Right lung (tissue), 5 donors: ENCODE data around the gene SRSF1. TPM values are rescaled to one million over a fixed set of nuclear protein-coding genes. Genes with fewer than 3 reads are reported as not detected.
A peak's percentile ranks its signal among the peaks of the same experiment; 100 is the strongest.

Experiments used
- DNase-seq, 2 donors: peaks; one replicate each; pipeline ENCODE4 v3.0.0-alpha.2; 2013
- polyA plus RNA-seq, 5 donors: library from polyadenylated mRNA; unstranded; fragments of 120-200 nt; gene quantifications; one replicate each; pipeline versions ENCODE4 v1.2.1 to v1.2.3, GENCODE V29; 2013; ENCODE audit warnings: inconsistent platforms in 1 of 5, low replicate concordance in 1 of 5; ENCODE audit not compliant: insufficient read length in 5 of 5, insufficient read depth in 1 of 5

Gene SRSF1
- polyA plus RNA-seq, 5 donors = 279 to 434 (median 362) TPM

GRCh38 chr17:57995076-57995956 is 11.7 kb downstream of the SRSF1 start:
- peak in 1 of 2 donors; percentile 65 for DNase-seq

GRCh38 chr17:57994436-57994835 is 12.6 kb downstream of the SRSF1 start:
- DNase-seq = no peak

DNA sequence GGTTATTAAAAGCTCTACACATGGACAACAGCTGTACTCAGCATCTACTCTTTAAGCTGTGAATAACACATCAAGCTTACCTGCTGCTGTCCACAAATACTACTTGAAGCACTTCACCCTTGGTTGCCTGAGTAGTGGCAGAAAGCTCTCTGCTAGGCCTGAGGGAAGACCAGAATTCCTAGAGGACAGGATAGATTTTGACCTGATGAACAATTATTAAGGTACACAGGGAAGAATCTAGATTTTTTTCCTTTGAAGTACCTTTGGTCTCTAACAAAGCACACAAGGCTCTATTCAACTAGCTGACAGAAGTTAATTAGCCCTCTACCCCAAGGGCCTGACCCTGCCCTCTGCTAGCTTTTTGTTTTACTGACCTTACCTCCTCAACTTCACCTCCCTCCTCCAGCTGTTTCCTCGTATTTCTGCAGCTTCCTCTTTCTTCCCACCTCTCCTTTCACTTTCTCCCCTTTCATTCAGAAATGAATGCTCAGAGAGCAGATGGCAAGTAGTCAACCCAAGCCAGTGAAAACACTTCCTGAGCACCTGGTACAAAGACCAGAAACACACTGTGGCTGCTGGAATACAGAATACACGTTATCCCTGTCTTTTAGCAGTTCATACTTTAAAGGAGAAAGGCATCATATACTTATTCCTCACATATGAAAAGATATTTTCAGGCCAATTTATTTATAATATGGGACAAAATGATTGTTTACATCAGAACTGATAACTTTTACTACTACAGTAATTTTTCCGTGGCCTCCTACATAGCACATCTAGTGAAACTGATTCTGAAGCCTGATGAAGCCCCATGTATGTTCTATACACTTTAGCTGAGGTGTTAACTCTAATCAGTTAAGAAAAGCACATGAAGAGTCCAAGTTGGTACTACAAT is 13.3 kb downstream of the SRSF1 start:
- DNase-seq = no peak

DNA sequence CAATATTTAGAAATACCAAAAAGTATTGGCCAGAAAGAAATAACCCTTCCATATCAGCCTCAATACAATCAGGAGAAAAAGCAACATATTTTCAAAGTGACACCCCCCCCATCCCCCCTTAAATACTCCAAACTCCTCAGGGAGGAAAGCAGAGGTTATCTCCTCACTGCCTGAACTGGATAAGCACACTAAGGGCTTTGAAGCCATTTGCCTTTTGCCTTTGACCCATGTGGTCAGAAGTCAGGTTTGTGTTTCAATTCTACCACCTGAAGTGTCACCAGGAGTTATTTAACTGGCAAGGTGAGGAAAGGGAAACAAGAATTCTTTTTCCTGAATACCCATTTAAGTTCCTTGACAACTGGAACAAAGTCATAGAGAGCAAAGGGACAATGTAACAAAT is 15.5 kb downstream of the SRSF1 start:
- no peak for DNase-seq

DNA sequence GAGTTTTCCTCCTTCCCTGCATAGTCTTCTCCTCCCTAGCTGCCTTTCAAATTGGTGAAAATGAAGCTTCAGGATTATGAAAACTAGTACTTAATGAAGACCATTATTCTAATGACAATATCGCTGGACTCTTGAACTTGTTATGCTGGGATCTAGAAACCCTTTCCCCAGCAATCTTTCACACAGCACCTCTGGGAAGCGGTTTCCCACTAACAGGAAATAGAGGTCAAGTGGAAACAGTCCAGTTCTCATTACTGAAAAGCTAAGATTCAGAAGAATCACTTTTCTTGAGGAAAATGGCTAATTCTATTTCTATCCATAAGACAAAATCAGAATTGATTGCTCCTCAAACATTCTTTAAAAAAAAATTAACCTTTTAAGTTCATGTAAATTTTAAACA is 17.0 kb downstream of the SRSF1 start:
- no peak for DNase-seq

DNA sequence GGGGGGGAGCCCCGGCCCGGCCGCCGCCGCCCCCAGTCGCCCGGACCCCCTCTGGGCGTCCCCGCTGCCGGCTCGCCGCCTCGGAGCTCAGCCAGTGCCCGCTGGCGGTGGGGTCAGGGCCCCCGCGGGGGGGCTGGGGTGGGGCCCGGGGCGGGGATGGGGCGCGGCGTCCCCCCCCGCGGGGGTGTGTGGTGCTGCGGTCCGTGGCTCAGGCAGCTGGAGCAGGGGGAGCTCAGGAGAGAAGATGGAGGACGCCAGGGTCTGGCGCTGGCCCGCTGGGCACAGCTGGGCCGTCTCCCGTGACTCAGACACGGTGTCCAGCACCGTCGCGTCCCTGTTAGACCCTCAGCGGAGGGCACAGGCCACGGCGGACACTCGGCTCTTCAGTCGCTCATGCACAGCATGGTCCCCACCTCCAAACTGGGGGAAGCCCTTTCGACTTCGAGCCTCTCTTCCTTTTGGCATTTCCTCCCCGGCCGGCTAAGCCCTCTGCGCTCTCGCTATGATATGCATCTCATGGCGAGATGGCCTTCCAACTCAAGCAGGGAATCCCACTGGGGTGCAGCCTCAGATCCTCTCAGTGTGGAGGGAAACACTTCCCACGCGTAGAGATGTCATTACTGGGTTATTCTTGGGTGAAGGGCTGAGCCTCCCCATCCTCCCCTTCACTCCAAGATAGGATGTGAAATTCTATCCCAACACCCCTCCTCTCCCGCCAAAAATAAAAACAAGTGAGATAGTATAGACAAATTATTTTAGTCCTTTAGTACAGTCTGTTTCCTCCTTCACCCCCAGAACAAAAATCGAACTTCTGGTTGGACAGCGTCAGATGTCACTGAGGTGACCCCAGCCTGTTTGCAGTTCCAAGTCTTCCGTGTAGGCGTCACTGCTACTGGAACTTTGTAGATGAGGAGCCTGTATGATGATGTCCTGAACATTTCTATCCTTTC is 18.5 kb downstream of the SRSF1 start:
- peak; percentile 79 to 80 for DNase-seq

DNA sequence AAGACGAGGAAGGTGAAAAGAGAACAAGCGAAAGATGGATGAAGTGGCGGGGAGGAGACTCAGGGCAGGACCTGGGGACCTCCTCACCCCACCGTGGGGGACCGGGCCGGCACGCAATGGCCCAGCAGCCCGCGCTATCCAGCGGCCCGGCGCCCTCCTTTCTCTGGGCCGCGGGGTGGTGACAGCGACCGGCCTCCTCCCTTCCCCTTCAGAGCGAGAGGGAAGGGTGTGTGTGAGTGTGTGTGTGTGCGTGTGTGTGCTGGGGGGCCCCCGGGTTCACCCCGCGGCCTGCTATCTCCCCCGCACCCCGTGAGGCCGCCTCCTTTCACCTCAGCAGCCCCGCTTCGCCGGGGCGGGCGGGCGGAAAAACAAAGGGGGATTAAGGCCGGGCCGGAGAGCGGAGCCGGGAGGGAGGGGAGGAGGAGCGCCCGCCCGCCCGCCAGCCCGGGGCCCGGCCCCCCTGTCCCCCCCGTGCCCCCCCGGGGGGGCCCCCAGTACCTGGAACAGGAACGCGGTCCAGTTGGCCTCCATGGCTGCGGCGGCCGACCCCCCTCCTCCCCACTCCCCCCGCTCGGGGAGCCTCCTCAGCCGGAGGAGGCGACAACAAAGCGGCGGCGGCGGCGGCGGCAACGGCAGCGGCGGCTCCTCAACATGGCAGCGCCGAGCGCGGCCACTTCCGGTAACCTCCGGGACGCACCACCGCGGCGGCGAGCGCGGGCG is 19.3 kb downstream of the SRSF1 start, which contains the start of gene VEZF1:
VEZF1 (minus strand) TSS at position 674 of the 720 bp plus-strand sequence; CDS start at position 531, 143 bp downstream.
- peak; percentile 63 to 84 for DNase-seq

DNA sequence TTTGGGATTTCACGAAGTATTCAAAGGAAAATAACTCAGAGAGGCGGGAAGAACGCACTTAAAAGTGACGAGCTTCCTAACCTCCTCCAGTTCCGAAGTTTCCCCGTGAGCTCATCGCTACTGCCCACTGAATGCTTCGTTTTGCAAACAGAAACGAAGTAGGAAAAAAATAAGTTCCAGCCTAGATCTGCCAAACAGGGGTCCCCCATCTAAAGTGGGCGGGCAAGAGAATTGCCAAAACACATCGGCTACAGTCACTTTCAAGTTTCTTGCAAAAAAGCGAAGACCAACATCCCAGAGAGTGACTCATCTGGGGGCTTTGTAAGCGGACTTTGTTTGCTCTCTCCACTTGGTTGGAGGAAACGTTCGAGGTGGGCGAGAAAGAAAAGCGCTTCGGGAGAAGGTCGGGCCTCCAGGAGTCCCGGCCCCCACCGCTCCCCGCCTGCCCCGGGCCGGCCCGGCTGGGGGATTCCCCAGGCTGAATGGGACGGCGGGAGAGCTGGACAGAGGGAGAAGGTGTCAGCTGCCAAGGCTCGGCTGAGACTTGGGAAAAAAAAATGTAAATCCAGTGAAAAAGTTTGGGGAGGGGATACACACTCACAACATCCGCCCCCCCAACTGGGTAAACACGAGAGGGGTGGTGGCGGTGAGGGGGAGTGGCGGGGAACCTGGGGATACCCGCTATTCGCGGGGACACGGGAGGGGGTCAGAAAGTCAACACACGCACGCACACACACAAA is 20.0 kb downstream of the SRSF1 start:
- DNase-seq = peak; percentile 60 to 66

DNA sequence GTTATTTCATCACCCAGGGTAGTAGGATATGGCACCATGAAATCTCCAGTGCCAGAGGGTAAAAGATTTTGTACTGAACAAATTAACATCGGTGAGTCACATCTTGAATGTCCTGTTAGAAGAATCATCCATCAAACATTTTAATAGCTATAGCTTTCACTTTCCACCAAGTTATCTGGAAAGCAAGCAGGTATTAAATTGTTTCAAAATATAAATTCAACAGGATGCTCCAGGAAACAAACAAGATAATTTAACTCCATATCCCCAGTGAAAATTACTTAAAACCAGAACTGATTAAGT is 21.4 kb downstream of the SRSF1 start:
- no peak for DNase-seq

- no peak for DNase-seq
Measured at GRCh38 chr17:57984936-57985674, 21.9 kb downstream of the SRSF1 start.

DNA sequence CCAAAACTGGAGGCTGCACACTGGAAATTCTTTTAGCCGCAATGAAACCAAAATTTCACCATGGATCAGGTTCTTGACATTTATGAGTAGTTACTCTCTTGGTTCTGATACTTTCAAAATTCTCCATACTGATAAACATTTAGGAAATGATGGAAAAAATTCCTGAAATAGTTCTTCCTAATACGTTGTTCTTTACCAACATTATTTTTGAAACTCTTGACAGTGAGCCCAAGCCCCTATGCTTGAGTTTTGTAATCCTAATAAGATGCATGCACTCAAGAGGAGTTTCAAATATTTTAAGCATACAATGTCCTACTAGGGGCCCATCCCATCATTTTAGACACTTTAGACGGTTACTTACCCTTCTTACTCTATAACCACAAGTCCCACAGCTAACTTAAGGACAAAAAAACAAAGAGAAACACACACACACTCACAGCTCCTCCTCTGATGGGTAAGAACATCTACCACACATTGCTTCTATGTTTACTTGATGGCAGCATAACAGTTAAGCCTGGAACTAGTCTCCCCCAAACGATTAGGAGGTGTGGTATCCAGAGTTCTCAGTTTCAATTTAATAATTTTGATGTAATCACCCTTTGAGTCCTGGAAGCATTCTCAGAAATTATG is 22.7 kb downstream of the SRSF1 start:
- DNase-seq = no peak

- no peak for DNase-seq
Measured at GRCh38 chr17:57983446-57983845, 23.6 kb downstream of the SRSF1 start.

DNA sequence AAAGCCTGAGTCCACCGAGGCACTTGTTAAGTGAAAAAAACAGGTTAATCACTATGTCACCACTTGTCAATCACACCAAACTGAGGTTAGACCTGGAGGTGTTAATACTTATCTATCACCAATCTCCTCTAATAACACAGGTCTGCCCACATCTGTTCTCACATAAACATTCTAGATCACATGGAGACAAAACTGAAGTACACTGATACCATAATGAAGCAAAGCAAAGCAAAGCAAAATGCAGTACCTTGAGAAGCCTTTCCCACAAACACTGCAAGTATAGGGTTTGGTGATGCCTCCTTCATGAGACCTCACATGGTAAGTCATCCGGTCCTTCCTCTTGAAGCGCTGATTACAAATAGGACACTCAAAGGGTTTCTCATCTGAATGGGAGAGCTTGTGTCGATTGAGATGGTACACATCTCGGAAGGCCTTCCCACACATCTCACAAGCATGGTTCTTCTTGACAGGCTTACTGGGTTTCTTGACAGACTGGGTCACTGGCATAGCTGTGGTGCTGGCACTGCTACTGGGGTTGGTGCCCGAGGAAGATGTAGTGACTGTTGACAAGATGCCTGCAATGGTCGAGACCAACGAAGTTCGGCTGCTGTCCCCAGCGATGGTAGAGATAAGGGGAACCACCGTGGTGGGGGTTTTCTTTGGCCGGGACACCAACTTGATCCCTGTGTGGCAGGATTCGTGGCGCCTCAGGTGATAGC is 24.4 kb downstream of the SRSF1 start:
- no peak for DNase-seq

DNA sequence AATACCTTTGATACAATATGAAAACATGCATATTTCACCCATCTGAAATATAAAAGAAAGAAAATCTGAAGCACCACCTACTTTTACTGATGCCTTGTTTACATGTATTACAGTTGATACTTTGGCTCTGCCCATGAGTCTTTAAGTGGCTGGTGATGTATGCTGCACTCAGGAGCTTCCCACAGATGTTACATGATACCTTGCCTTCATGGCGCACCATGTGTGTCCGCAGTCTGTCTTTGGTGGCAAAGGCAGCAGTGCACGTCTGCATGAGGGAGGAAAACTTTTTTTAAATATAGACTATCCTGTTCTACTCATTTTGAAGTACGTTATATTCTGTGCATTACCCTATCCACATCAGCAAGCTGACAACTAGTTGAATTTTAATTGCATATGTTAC is 26.5 kb downstream of the SRSF1 start:
- DNase-seq = no peak

DNA sequence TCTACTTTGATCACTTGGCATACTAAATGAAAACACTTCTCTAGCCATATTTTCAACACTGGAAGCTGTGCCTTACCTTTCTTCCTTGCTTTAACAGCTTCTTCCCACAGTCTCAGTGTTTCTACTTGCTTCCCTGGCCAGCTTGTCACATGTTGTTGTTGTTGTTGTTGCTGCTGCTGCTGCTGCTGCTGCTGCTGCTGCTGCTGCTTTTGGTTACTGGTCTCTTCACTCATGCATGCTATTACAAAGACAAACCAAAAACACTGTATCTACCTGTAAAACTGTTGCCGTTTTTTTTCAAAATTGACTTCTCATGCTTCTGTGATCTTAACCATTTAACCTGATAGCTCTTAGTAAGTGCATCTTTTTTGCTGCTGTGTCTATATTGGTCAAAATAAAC is 28.0 kb downstream of the SRSF1 start:
- DNase-seq = no peak

- DNase-seq = no peak
Measured at GRCh38 chr17:57976594-57976993, 30.5 kb downstream of the SRSF1 start.

- no peak for DNase-seq
Measured at GRCh38 chr17:57975044-57975443, 32.0 kb downstream of the SRSF1 start.
